ENCODE data around the gene LCLAT1. TPM values are rescaled to one million over a fixed set of nuclear protein-coding genes. Genes with fewer than 3 reads are reported as not detected.

The LCLAT1 gene
- total and polyA plus RNA-seq, 2 of the 4 experiments (the other 2 are of a cell fraction): 7.5 to 11.5 TPM

DNA sequence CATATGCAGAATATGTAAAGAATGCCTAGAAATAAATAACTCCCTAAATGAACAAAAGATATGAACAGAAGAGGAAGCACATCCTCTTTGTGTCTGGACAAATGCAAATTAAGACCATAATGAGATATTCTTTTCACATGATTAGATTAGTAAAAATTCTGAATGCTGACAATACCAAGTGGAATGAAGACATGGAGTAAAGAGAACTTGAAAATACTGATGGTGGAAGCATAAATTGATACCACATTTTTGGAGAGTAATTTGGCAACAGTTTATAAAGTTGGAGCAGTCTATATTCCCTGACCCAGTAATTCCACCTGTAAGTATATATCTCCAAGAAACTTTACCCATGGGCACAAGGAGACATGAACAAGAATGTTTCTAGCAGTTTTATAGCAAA lies 230.2 kb downstream of the LCLAT1 start:
- Histone ChIP-seq H4K5ac (ENCODE audit: low read depth, low read length) (no peak overlapping the region), H2AFZ (replicated peaks; ENCODE audit: low read length, poor library complexity) (no peak overlapping the region), H3K27me3 (ENCODE audit: control insufficient read depth, insufficient read depth, low read length) (no peaks in the 10 kb centered on the region), H4K8ac (ENCODE audit: low read depth in 2 of 2, low read length in 2 of 2) (no peak overlapping the region; a peak in 1 of 4 replicates), H3K14ac (replicated peaks; ENCODE audit: low read depth, low read length) (no peak overlapping the region), H3K4ac (ENCODE audit: low read depth, low read length) (no peak overlapping the region), H2AK9ac (replicated peaks; ENCODE audit: low read depth, low read length, poor library complexity) (no peak overlapping the region), H2AK5ac (ENCODE audit: low read depth, low read length) (no peak overlapping the region), H4K91ac (ENCODE audit: insufficient read depth, low read depth, low read length) (no peak overlapping the region), H3K9me3 (ENCODE audit: control insufficient read depth, insufficient read depth, low read length) (no peaks in the 10 kb centered on the region), H3K4me3 (ENCODE audit: insufficient read depth, low read depth, low read length) (no peak overlapping the region), H3K9me1 (ENCODE audit: insufficient read depth, low read length) (peaks cover 3% of the 10 kb centered on the region; the same call in 1 of the 2 replicates), H3K56ac (ENCODE audit: extremely low read depth, insufficient read depth, low read length) (no peak overlapping the region), H2BK15ac (ENCODE audit: low read depth, low read length) (no peak overlapping the region), H2BK20ac (ENCODE audit: low read depth, low read length) (no peak overlapping the region), H3K27ac (ENCODE audit: insufficient read depth, low read length) (no peak overlapping the region), H2BK5ac (ENCODE audit: low read depth, low read length, poor library complexity, severe bottlenecking) (no peak overlapping the region), H3K36me3 (ENCODE audit: control insufficient read depth, insufficient read depth, low read length) (no peaks in the 10 kb centered on the region), H3K23ac (ENCODE audit: low read depth, low read length) (no peak overlapping the region), H2BK120ac (ENCODE audit: low read depth, low read length) (no peak overlapping the region), H3K4me1 (ENCODE audit: control insufficient read depth, insufficient read depth, low read length) (no peaks in the 10 kb centered on the region), H3K4me2 (ENCODE audit: low read depth, low read length) (no peak overlapping the region), H3K9ac (ENCODE audit: low read depth, low read length) (no peak overlapping the region), H4K20me1 (ENCODE audit: insufficient read depth, low read length) (no peaks in the 10 kb centered on the region), H3K18ac (ENCODE audit: low read depth, low read length) (no peak overlapping the region), H3K79me1 (ENCODE audit: low read depth in 1 of 2, low read length in 2 of 2) (no peaks in the 10 kb centered on the region)
- DNase-seq (no peak), ATAC-seq (ENCODE audit: low read depth) (no peak)
- no TSS peak for BruUV-seq (replicated peaks)
- in situ Hi-C loops (cut with MboI; ENCODE audit: low sequenced_read_pairs): no loop called here
- ChIA-PET POLR2A (ENCODE audit: unreplicated experiment) (no interaction called here), CTCF (no interaction called here)
- dilution Hi-C loops (cut with HindIII; ENCODE audit: low sequenced_read_pairs, unreplicated experiment): no loop called here
- TF ChIP-seq CTCF (conservative IDR thresholded peaks at IDR 0.05; ENCODE audit: low read depth, low read length): no peak
- no peak for TF ChIP-seq RFX5 (IDR thresholded peaks at IDR 0.05; ENCODE audit: low read depth, low read length)
- no peak for TF ChIP-seq NFE2L2 (IDR thresholded peaks at IDR 0.05; ENCODE audit: low read depth, low read length)
- no peak for TF ChIP-seq RCOR1 (IDR thresholded peaks at IDR 0.05; ENCODE audit: insufficient replicate concordance, low read length)
- intact Hi-C loops (cut with micrococcal nuclease): no loop called here
